Activated CD8-positive, alpha-beta T cell treated with anti-CD3 and anti-CD28 coated beads for 36 hours (primary cell): ENCODE results near the gene PSMD8. TPM values are rescaled to one million over a fixed set of nuclear protein-coding genes. Genes with fewer than 3 reads are reported as not detected.
"Not testable (repeated sequence)": the region's sequence is repeated elsewhere in the genome, so short reads cannot be mapped to it uniquely, and the experiment has no call there.

Experiments used
- ATAC-seq: fragments of 200-7000 bp; cut with Tn5 transposase; one replicate; pipeline ENCODE4 v1.10.0; 2021; ENCODE audit warnings: mild to moderate bottlenecking, moderate library complexity
- CTCF ChIA-PET: fragments of 350-600 bp; sonication (Branson Sonifier 250); formaldehyde crosslinking; loops from one replicate; lab custom pipeline; 2021; ENCODE audit warnings: antibody characterized with exemption; lab: Charles Lee
- POLR2A ChIA-PET: fragments of 350-600 bp; sonication (Branson Sonifier 250); formaldehyde crosslinking; loops from one replicate; lab custom pipeline; 2021; ENCODE audit warnings: antibody characterized with exemption; lab: Charles Lee
- DNase-seq: peaks from one replicate; pipeline ENCODE4 v3.0.0-alpha.2; 2020
- H3K27ac Mint-ChIP-seq: one replicate; pipeline ENCODE4 v1.8.0; 2021; ENCODE audit warnings: mild to moderate bottlenecking, mixed read lengths
- H3K27me3 Mint-ChIP-seq: one replicate; pipeline ENCODE4 v1.8.0; 2021; ENCODE audit warnings: mixed read lengths
- H3K36me3 Mint-ChIP-seq: one replicate; pipeline ENCODE4 v1.8.0; 2021; ENCODE audit warnings: low read depth, mixed read lengths
- H3K4me1 Mint-ChIP-seq: one replicate; pipeline ENCODE4 v1.8.0; 2021; ENCODE audit warnings: low read depth, mixed read lengths
- H3K4me3 Mint-ChIP-seq: one replicate; pipeline ENCODE4 v1.8.0; 2021; ENCODE audit warnings: mild to moderate bottlenecking, moderate library complexity, mixed read lengths
- H3K9me3 Mint-ChIP-seq: one replicate; pipeline ENCODE4 v1.8.0; 2021; ENCODE audit warnings: mixed read lengths
- CTCF ChIP-seq: fragments of 200-600 bp; IDR thresholded peaks from one replicate; pipeline ENCODE4 v1.8.0; 2022; ENCODE audit warnings: antibody characterized with exemption, mild to moderate bottlenecking
- intact Hi-C: fragments of 100-400 bp; cut with micrococcal nuclease; formaldehyde crosslinking; loops from one replicate; pipeline ENCODE4 v1.10.0; 2022
- total RNA-seq, 2 experiments: library from RNA; stranded (reverse); gene quantifications; one replicate each; pipeline ENCODE4 v1.2.3, GENCODE V29; 2021

Gene PSMD8
- total RNA-seq, 2 experiments from 2014 or later = 178 to 191 TPM

DNA sequence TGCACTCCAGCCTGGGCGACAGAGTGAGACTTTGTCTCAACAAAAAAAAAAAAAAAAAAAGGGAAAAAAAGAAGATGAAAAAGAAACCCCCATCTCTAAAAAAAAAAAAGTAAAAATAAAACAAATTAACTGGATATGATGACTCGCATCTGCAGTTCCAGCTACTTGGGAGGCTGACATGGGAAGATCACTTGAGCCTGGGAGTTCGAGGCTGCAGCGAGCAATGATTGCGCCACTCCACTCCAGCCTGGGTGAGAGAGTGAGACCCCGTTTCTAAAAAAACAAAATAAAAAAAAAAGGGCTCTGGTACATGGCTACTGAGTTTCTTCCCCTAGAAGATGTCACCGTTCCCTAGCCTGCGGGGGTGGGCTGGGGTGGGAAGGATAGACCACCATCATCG lies 41.1 kb upstream of the PSMD8 start:
- peaks cover 7% of the 10 kb centered on the region for H3K4me1 Mint-ChIP-seq
- no peak for TF ChIP-seq CTCF
- H3K36me3 Mint-ChIP-seq = peaks cover 4% of the 10 kb centered on the region
- intact Hi-C loops = loop anchor here (10.0 kb wide), 1 partner anchor 428 kb away; the partner anchor contains the start of genes SIPA1L3 and WDR87
- no peak for DNase-seq
- CTCF ChIA-PET = interaction anchor here (0.7 to 1.1 kb wide), 2 partner anchors 45 to 89 kb away, joined by 3 read pairs; no protein-coding TSS in a partner anchor
- POLR2A ChIA-PET = interaction anchor here (0.6 kb wide), 1 partner anchor 81 kb away, joined by 3 read pairs; no protein-coding TSS in a partner anchor
- H3K4me3 Mint-ChIP-seq = no peak overlapping the region
- H3K27ac Mint-ChIP-seq = no peak overlapping the region
- H3K27me3 Mint-ChIP-seq = no peaks in the 10 kb centered on the region
- H3K9me3 Mint-ChIP-seq = no peaks in the 10 kb centered on the region
- no peak for ATAC-seq

DNA sequence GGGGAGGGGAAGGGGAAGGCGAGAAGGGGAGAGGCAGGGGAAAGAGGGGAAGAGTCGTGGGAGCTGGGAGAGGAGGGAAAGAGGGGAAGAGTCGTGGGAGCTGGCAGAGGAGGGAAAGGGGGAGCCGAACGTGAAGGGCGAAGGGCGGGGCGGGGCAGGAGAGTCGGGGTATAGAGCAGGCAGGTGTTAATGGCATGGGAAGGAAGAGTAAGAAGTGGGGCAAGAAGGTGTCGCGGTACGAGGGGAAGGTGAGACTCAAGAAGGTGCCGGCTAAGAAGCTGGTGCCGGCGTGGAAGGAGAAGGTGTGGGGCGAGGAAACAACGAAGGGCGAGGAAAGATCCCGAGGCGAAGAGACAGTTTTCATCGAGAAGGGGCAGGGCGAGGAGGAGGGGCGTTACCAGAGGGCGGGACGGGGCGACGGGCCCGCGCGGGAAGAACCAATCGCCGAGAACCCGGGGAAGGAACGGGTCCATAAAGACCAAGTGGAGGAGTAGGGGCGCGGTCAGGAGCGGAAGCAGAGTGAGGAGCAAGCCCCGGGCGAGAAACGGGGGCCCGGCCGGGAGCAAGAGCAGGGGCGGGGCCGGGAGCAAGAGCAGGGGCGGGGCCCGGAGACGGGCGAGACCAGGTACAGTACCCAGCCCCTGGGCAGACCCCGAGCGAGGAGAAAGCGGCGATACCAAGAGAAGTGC lies 38.3 kb upstream of the PSMD8 start:
- no peaks in the 10 kb centered on the region for H3K27me3 Mint-ChIP-seq
- intact Hi-C loops = loop anchor here (1.0 to 10.0 kb wide), 3 partner anchors 36 to 431 kb away; partner anchors contain the start of genes PSMD8, SIPA1L3 and WDR87
- peaks cover 12% of the 10 kb centered on the region for H3K4me1 Mint-ChIP-seq
- H3K9me3 Mint-ChIP-seq = no peaks in the 10 kb centered on the region
- peak; percentile 71 for ATAC-seq
- no peaks in the 10 kb centered on the region for H3K36me3 Mint-ChIP-seq
- ChIA-PET CTCF (interaction anchor here (0.6 to 3.8 kb wide), 13 partner anchors 17 to 430 kb away, joined by 3 to 33 read pairs (median 5); partner anchors contain the start of genes FAM98C, KCNK6, PSMD8 and SIPA1L3), POLR2A (interaction anchor here (0.8 to 2.2 kb wide), 3 partner anchors 24 to 102 kb away, joined by 3 to 13 read pairs (median 4); partner anchors contain the start of gene PSMD8)
- H3K27ac Mint-ChIP-seq = peak overlapping the region; percentile 97
- peak overlapping the region; percentile 87 for H3K4me3 Mint-ChIP-seq
- peak; percentile 97 for DNase-seq
- no peak for TF ChIP-seq CTCF

DNA sequence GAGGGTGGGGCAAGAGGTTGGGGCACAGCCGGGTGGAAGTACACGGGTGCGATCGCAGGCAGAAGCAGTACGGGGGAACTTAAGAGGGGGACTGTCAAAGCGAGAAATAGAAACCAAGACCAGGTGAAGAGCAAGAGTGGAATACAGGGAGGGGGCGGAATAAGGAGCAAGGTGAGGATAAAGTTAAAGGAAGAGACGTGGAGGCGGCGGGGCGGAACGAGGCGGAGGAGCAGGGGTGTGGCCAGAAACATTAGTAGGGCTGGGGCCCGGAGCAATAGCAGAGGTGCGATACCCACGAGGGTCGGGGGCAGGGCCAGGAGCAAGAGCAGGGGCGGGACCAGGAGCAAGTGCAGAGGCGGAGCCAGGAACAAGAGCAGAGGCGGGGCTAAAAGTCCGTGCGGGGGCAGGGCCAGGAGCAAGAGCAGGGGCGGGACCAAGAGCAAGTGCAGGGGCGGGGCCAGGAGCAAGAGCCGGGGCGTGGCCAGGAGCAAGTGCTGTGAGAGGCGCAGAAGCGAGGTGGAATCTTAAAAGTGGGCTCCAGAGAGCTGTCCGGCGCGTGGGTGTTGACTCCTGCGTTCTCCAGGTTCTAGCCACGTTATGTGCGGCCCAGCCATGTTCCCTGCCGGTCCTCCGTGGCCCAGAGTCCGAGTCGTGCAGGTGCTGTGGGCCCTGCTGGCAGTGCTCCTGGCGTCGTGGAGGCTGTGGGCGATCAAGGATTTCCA lies 37.6 kb upstream of the PSMD8 start:
- no peaks in the 10 kb centered on the region for H3K27me3 Mint-ChIP-seq
- H3K4me3 Mint-ChIP-seq = peak overlapping the region; percentile 87
- DNase-seq (peak; percentile 99), ATAC-seq (peak; percentile 78)
- H3K9me3 Mint-ChIP-seq = no peaks in the 10 kb centered on the region
- CTCF ChIA-PET = interaction anchor here (0.8 to 3.8 kb wide), 7 partner anchors 17 to 105 kb away, joined by 3 to 33 read pairs (median 5); partner anchors contain the start of genes KCNK6 and PSMD8
- H3K4me1 Mint-ChIP-seq = peaks cover 12% of the 10 kb centered on the region
- TF ChIP-seq CTCF = no peak
- H3K36me3 Mint-ChIP-seq = no peaks in the 10 kb centered on the region
- H3K27ac Mint-ChIP-seq = peak overlapping the region; percentile 97
- POLR2A ChIA-PET = interaction anchor here (0.6 to 2.2 kb wide), 4 partner anchors 9 to 102 kb away, joined by 3 to 13 read pairs (median 3); partner anchors contain the start of gene PSMD8
- intact Hi-C loops = loop anchor here (5.0 to 10.0 kb wide), 2 partner anchors 36 to 432 kb away; partner anchors contain the start of genes PSMD8, SIPA1L3 and WDR87

GRCh38 chr19:38337360-38337653 lies 37.1 kb upstream of the PSMD8 start:
- intact Hi-C loops = loop anchor here (5.0 to 10.0 kb wide), 2 partner anchors 35 to 433 kb away; partner anchors contain the start of genes PSMD8, SIPA1L3 and WDR87
- no peak for ATAC-seq
- no peak for TF ChIP-seq CTCF
- Mint-ChIP-seq H3K36me3 (no peaks in the 10 kb centered on the region), H3K4me1 (peaks cover 12% of the 10 kb centered on the region), H3K9me3 (no peaks in the 10 kb centered on the region), H3K27ac (peak overlapping the region; percentile 97), H3K4me3 (peak overlapping the region; percentile 87), H3K27me3 (no peaks in the 10 kb centered on the region)
- ChIA-PET POLR2A (interaction anchor here (0.6 to 2.2 kb wide), 3 partner anchors 9 to 37 kb away, joined by 3 to 13 read pairs (median 3); partner anchors contain the start of gene PSMD8), CTCF (interaction anchor here (0.8 to 3.8 kb wide), 2 partner anchors 37 to 93 kb away, joined by 4 to 33 read pairs; partner anchors contain the start of gene PSMD8)
- no peak for DNase-seq

GRCh38 chr19:38339011-38339410 lies 35.4 kb upstream of the PSMD8 start:
- H3K4me3 Mint-ChIP-seq, POLR2A ChIA-PET, DNase-seq, H3K9me3 Mint-ChIP-seq, H3K27ac Mint-ChIP-seq, H3K27me3 Mint-ChIP-seq, ATAC-seq, H3K36me3 Mint-ChIP-seq: not testable (repeated sequence)
- CTCF ChIA-PET = interaction anchor here (0.7 to 1.4 kb wide), 3 partner anchors 21 to 75 kb away, joined by 3 to 7 read pairs (median 5); partner anchors contain the start of genes PSMD8 and SPINT2
- H3K4me1 Mint-ChIP-seq = peaks cover 12% of the 10 kb centered on the region
- intact Hi-C loops = loop anchor here (5.0 to 10.0 kb wide), 2 partner anchors 33 to 434 kb away; partner anchors contain the start of genes PSMD8, SIPA1L3 and WDR87
